ENCODE measurements around the gene DCAF10. TPM values are rescaled to one million over a fixed set of nuclear protein-coding genes. Genes with fewer than 3 reads are reported as not detected.
"Not testable (repeated sequence)": the region's sequence is repeated elsewhere in the genome, so short reads cannot be mapped to it uniquely, and the experiment has no call there.

DCAF10 gene
- total RNA-seq, 1 donor from 2014 or later: 14.9 TPM

GRCh38 chr9:37753489-37754190, 47.0 kb upstream of the DCAF10 start, which contains the start of gene TRMT10B:
TSS of gene TRMT10B (plus strand) at chr9:37753805. CDS start at chr9:37761932, 8,127 bp downstream.
- no peak for TF ChIP-seq CTCF (IDR thresholded peaks at IDR 0.05; ENCODE audit: unreplicated experiment)
- H3K27me3 Mint-ChIP-seq (ENCODE audit: unreplicated experiment): peaks cover 1% of the 10 kb centered on the region
- peak; percentile 63 for DNase-seq (ENCODE audit: low spot score)
- peak within 1 kb of the TSS; percentile 57 for H3K27ac Mint-ChIP-seq (ENCODE audit: unreplicated experiment)
- no peaks in the 10 kb centered on the region for H3K9me3 Mint-ChIP-seq (ENCODE audit: unreplicated experiment)
- H3K4me3 Mint-ChIP-seq (ENCODE audit: unreplicated experiment): peak within 1 kb of the TSS; percentile 96
- peaks cover 9% of the 10 kb centered on the region for H3K4me1 Mint-ChIP-seq (ENCODE audit: unreplicated experiment)
- H3K36me3 Mint-ChIP-seq (ENCODE audit: low read depth, unreplicated experiment): no peaks in the 10 kb centered on the region

- Mint-ChIP-seq H3K9me3 (ENCODE audit: unreplicated experiment) (no peaks in the 10 kb centered on the region), H3K36me3 (ENCODE audit: low read depth, unreplicated experiment) (no peaks in the 10 kb centered on the region), H3K27me3 (ENCODE audit: unreplicated experiment) (peaks cover 1% of the 10 kb centered on the region), H3K4me3 (ENCODE audit: unreplicated experiment) (no peak overlapping the region), H3K4me1 (ENCODE audit: unreplicated experiment) (peaks cover 5% of the 10 kb centered on the region), H3K27ac (ENCODE audit: unreplicated experiment) (no peak overlapping the region)
- no peak for TF ChIP-seq CTCF (IDR thresholded peaks at IDR 0.05; ENCODE audit: unreplicated experiment)
- DNase-seq (ENCODE audit: low spot score): no peak
Measured at GRCh38 chr9:37758747-37759146, 41.9 kb upstream of the DCAF10 start.

GRCh38 chr9:37760416-37761161, 40.0 kb upstream of the DCAF10 start:
- no peaks in the 10 kb centered on the region for H3K4me1 Mint-ChIP-seq (ENCODE audit: unreplicated experiment)
- no peaks in the 10 kb centered on the region for H3K36me3 Mint-ChIP-seq (ENCODE audit: low read depth, unreplicated experiment)
- H3K4me3 Mint-ChIP-seq (ENCODE audit: unreplicated experiment): no peak overlapping the region
- no peak overlapping the region for H3K27ac Mint-ChIP-seq (ENCODE audit: unreplicated experiment)
- TF ChIP-seq CTCF (IDR thresholded peaks at IDR 0.05; ENCODE audit: unreplicated experiment): no peak
- no peaks in the 10 kb centered on the region for H3K27me3 Mint-ChIP-seq (ENCODE audit: unreplicated experiment)
- no peaks in the 10 kb centered on the region for H3K9me3 Mint-ChIP-seq (ENCODE audit: unreplicated experiment)
- no peak for DNase-seq (ENCODE audit: low spot score)

GRCh38 chr9:37761511-37761910, 39.1 kb upstream of the DCAF10 start:
- no peak for DNase-seq (ENCODE audit: low spot score)
- Mint-ChIP-seq H3K4me1 (ENCODE audit: unreplicated experiment) (no peaks in the 10 kb centered on the region), H3K27me3 (ENCODE audit: unreplicated experiment) (no peaks in the 10 kb centered on the region), H3K9me3 (ENCODE audit: unreplicated experiment) (no peaks in the 10 kb centered on the region), H3K27ac (ENCODE audit: unreplicated experiment) (no peak overlapping the region), H3K4me3 (ENCODE audit: unreplicated experiment) (no peak overlapping the region), H3K36me3 (ENCODE audit: low read depth, unreplicated experiment) (peaks cover 2% of the 10 kb centered on the region)
- TF ChIP-seq CTCF (IDR thresholded peaks at IDR 0.05; ENCODE audit: unreplicated experiment): no peak

DNA sequence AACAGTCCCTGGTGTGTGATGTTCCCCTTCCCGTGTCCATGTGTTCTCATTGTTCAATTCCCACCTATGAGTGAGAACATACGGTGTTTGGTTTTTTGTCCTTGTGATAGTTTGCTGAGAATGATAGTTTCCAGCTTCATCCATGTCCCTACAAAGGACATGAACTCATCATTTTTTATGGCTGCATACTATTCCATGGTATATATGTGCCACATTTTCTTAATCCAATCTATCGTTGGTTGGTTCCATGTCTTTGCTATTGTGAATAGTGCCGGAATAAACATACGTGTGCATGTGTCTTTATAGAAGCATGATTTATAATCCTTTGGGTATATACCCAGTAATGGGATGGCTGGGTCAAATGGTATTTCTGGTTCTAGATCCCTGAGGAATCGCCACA, 35.3 kb upstream of the DCAF10 start:
- not testable (repeated sequence) for H3K9me3 Mint-ChIP-seq (ENCODE audit: unreplicated experiment); H3K4me1 Mint-ChIP-seq (ENCODE audit: unreplicated experiment); H3K36me3 Mint-ChIP-seq (ENCODE audit: low read depth, unreplicated experiment); H3K27ac Mint-ChIP-seq (ENCODE audit: unreplicated experiment); DNase-seq (ENCODE audit: low spot score); H3K27me3 Mint-ChIP-seq (ENCODE audit: unreplicated experiment)
- H3K4me3 Mint-ChIP-seq (ENCODE audit: unreplicated experiment): peak overlapping the region; percentile 21

Measured in endothelial cell (in vitro differentiated cells).